ENCODE results near the gene LIM2.

The LIM2 gene

GRCh38 chr19:51357952-51358351 is 29.8 kb downstream of the LIM2 start:
- no peak for TF ChIP-seq CTCF (conservative IDR thresholded peaks at IDR 0.05; ENCODE audit: low read depth, low read length)
- Histone ChIP-seq H3K27me3 (ENCODE audit: insufficient read depth, low read depth) (no peaks in the 10 kb centered on the region), H3K4me1 (ENCODE audit: low read depth, poor library complexity, severe bottlenecking) (no peaks in the 10 kb centered on the region), H2AFZ (ENCODE audit: low read depth) (no peak overlapping the region), H3K4me3 (IDR thresholded peaks at IDR 0.05; ENCODE audit: insufficient read depth, low read depth, low read length) (no peak overlapping the region), H4K20me1 (ENCODE audit: insufficient read depth) (no peaks in the 10 kb centered on the region), H3K4me2 (no peak overlapping the region), H3K27ac (no peak overlapping the region), H3K79me2 (ENCODE audit: insufficient read depth, low read depth) (no peaks in the 10 kb centered on the region), H3K36me3 (ENCODE audit: insufficient read depth) (no peaks in the 10 kb centered on the region), H3K9ac (no peak overlapping the region)

- Histone ChIP-seq H3K4me1 (ENCODE audit: low read depth, poor library complexity, severe bottlenecking) (no peaks in the 10 kb centered on the region), H2AFZ (ENCODE audit: low read depth) (no peak overlapping the region), H3K36me3 (ENCODE audit: insufficient read depth) (no peaks in the 10 kb centered on the region), H3K79me2 (ENCODE audit: insufficient read depth, low read depth) (no peaks in the 10 kb centered on the region), H3K4me2 (no peak overlapping the region), H3K9ac (no peak overlapping the region), H3K27ac (no peak overlapping the region), H3K4me3 (IDR thresholded peaks at IDR 0.05; ENCODE audit: insufficient read depth, low read depth, low read length) (no peak overlapping the region), H4K20me1 (ENCODE audit: insufficient read depth) (no peaks in the 10 kb centered on the region), H3K27me3 (ENCODE audit: insufficient read depth, low read depth) (no peaks in the 10 kb centered on the region)
- TF ChIP-seq CTCF (conservative IDR thresholded peaks at IDR 0.05; ENCODE audit: low read depth, low read length) = no peak
These were observed 31.5 kb downstream of the LIM2 start for GRCh38 chr19:51356159-51356801.

- no peak overlapping the region for H3K27ac ChIP-seq
- H3K27me3 ChIP-seq (ENCODE audit: insufficient read depth, low read depth) = no peaks in the 10 kb centered on the region
- no peak for TF ChIP-seq CTCF (conservative IDR thresholded peaks at IDR 0.05; ENCODE audit: low read depth, low read length)
These were observed 33.0 kb downstream of the LIM2 start for GRCh38 chr19:51354742-51355148.

GRCh38 chr19:51354103-51354741 is 33.6 kb downstream of the LIM2 start:
- Histone ChIP-seq H3K27me3 (ENCODE audit: insufficient read depth, low read depth) (no peaks in the 10 kb centered on the region), H3K36me3 (ENCODE audit: insufficient read depth) (no peaks in the 10 kb centered on the region), H3K9ac (no peak overlapping the region), H4K20me1 (ENCODE audit: insufficient read depth) (no peaks in the 10 kb centered on the region), H3K4me2 (no peak overlapping the region), H3K27ac (no peak overlapping the region), H2AFZ (ENCODE audit: low read depth) (no peak overlapping the region), H3K79me2 (ENCODE audit: insufficient read depth, low read depth) (no peaks in the 10 kb centered on the region), H3K4me3 (IDR thresholded peaks at IDR 0.05; ENCODE audit: insufficient read depth, low read depth, low read length) (no peak overlapping the region), H3K4me1 (ENCODE audit: low read depth, poor library complexity, severe bottlenecking) (no peaks in the 10 kb centered on the region)
- no peak for TF ChIP-seq CTCF (conservative IDR thresholded peaks at IDR 0.05; ENCODE audit: low read depth, low read length)

More at GRCh38 chr19:51354742-51355148, 33.0 kb downstream of the LIM2 start:
- Histone ChIP-seq H2AFZ (ENCODE audit: low read depth) (no peak overlapping the region), H3K4me2 (no peak overlapping the region), H3K79me2 (ENCODE audit: insufficient read depth, low read depth) (no peaks in the 10 kb centered on the region), H3K4me3 (IDR thresholded peaks at IDR 0.05; ENCODE audit: insufficient read depth, low read depth, low read length) (no peak overlapping the region), H3K9ac (no peak overlapping the region), H4K20me1 (ENCODE audit: insufficient read depth) (no peaks in the 10 kb centered on the region), H3K4me1 (ENCODE audit: low read depth, poor library complexity, severe bottlenecking) (no peaks in the 10 kb centered on the region), H3K36me3 (ENCODE audit: insufficient read depth) (no peaks in the 10 kb centered on the region)
